ENCODE results near the gene HNRNPD. TPM values are rescaled to one million over a fixed set of nuclear protein-coding genes. Genes with fewer than 3 reads are reported as not detected.
"Not testable (repeated sequence)": the region's sequence is repeated elsewhere in the genome, so short reads cannot be mapped to it uniquely, and the experiment has no call there.

HNRNPD gene
- total and polyA plus RNA-seq, 2 of the 13 experiments (the other 11 are each of a cell fraction or from before 2014, with no cell fraction given) = 64.0 to 69.7 TPM

DNA sequence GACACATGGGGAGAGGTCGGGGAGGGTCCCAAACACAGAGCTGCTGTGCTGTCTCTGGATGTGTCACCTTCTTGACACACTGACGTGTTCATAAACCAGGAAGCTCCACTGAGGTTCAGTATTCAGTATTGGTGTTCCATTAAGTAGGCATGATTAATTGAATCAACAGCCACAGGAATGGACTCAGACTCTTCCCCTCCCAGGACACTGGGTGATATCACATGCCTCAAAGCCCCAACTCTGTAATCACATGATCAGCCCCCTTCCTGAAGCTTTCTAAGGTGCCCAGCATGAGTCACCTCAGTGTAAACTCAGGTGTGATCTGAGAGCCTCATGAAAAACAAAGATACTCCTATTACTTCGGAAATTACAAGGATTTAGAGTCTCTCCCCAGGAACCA, 21.1 kb upstream of the HNRNPD start (continued):
- TF ChIP-seq MNT (IDR thresholded peaks at IDR 0.05) (no peak), ZNF367 (CRISPR knock-in tag; IDR thresholded peaks at IDR 0.05; ENCODE audit: borderline replicate concordance) (no peak), ZBTB20 (CRISPR knock-in tag; IDR thresholded peaks at IDR 0.05; ENCODE audit: borderline replicate concordance, low read depth) (no peak), EP300 (IDR thresholded peaks at IDR 0.05; ENCODE audit: low read depth in 2 of 2, low read length in 2 of 2) (peak in 1 of 2 experiments; percentile 29; a peak in 1 of 4 replicates), EP300 (CRISPR knock-in tag; IDR thresholded peaks at IDR 0.05; ENCODE audit: borderline replicate concordance) (no peak), NR3C1 (CRISPR knock-in tag; IDR thresholded peaks at IDR 0.05) (no peak), JUNB (CRISPR knock-in tag; IDR thresholded peaks at IDR 0.05; ENCODE audit: borderline replicate concordance) (no peak), ZNF205 (CRISPR knock-in tag; IDR thresholded peaks at IDR 0.05) (no peak), ELF3 (CRISPR knock-in tag; IDR thresholded peaks at IDR 0.05) (0 out of 2 replicates have a peak, but pooled peaks have one; percentile 19), YEATS4 (CRISPR knock-in tag; IDR thresholded peaks at IDR 0.05; ENCODE audit: borderline replicate concordance) (no peak)
- TF ChIP-seq, protein P1, sequence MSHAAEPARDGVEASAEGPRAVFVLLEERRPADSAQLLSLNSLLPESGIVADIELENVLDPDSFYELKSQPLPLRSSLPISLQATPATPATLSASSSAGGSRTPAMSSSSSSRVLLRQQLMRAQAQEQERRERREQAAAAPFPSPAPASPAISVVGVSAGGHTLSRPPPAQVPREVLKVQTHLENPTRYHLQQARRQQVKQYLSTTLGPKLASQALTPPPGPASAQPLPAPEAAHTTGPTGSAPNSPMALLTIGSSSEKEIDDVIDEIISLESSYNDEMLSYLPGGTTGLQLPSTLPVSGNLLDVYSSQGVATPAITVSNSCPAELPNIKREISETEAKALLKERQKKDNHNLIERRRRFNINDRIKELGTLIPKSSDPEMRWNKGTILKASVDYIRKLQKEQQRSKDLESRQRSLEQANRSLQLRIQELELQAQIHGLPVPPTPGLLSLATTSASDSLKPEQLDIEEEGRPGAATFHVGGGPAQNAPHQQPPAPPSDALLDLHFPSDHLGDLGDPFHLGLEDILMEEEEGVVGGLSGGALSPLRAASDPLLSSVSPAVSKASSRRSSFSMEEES (CRISPR knock-in tag; IDR thresholded peaks at IDR 0.05) = peak; percentile 75
- TF ChIP-seq, protein P2, sequence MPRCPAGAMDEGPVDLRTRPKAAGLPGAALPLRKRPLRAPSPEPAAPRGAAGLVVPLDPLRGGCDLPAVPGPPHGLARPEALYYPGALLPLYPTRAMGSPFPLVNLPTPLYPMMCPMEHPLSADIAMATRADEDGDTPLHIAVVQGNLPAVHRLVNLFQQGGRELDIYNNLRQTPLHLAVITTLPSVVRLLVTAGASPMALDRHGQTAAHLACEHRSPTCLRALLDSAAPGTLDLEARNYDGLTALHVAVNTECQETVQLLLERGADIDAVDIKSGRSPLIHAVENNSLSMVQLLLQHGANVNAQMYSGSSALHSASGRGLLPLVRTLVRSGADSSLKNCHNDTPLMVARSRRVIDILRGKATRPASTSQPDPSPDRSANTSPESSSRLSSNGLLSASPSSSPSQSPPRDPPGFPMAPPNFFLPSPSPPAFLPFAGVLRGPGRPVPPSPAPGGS (CRISPR knock-in tag; IDR thresholded peaks at IDR 0.05) = no peak

DNA sequence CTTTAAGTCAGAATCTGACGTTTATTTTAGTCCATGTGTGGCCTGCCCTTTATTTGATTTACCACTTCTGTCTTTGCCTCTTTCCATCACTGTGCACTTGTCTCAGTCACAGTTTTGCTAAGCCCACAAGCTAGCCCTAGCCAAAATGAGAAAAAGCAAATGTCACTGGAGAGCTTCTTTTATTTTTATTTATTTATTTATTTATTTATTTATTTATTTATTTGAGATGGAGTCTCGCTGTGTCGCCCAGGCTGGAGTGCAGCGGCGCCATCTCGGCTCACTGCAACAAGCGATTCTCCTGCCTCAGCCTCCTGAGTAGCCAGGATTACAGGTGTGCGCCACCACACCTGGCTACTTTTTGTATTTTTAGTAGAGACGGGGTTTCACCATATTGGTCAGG, 16.3 kb upstream of the HNRNPD start:
- H3K79me2 ChIP-seq (ENCODE audit: insufficient read depth, low read length); H3K27me3 ChIP-seq (ENCODE audit: control insufficient read depth in 1 of 2, insufficient read depth in 2 of 2, low read length in 2 of 2); BruUV-seq (replicated peaks); H3K4me2 ChIP-seq (ENCODE audit: low read depth, low read length); DNase-seq (ENCODE audit: low spot score); H3K9ac ChIP-seq (ENCODE audit: insufficient read depth, low read depth, low read length); H3K36me3 ChIP-seq (replicated peaks in 1 of 2; ENCODE audit: control insufficient read depth in 1 of 2, insufficient read depth in 2 of 2, low read length in 2 of 2); H3K4me3 ChIP-seq (replicated peaks in 1 of 3; ENCODE audit: insufficient read depth in 1 of 3, low read depth in 2 of 3, low read length in 3 of 3); H2AFZ ChIP-seq (ENCODE audit: low read length); in situ Hi-C loops (cut with HindIII; ENCODE audit: extremely low pct_ligation_motif_present, low pct_unique_long_range_greater_than_20kb); H3K27ac ChIP-seq (ENCODE audit: extremely low read length, insufficient read depth, low read length); CTCF ChIA-PET (ENCODE audit: low intra/inter-chr PET ratio, low total read pairs); intact Hi-C loops (cut with micrococcal nuclease; ENCODE audit: unreplicated experiment); FAIRE-seq; H3K9me3 ChIP-seq (ENCODE audit: low read length); ATAC-seq; H4K20me1 ChIP-seq (ENCODE audit: insufficient read depth, low read length): not testable (repeated sequence)
- POLR2A ChIA-PET = interaction anchor here (0.6 kb wide), 1 partner anchor 16 kb away, joined by 3 read pairs; the partner anchor contains the start of gene HNRNPD
- peaks cover 15% of the 10 kb centered on the region for H3K4me1 ChIP-seq (ENCODE audit: insufficient read depth, low read length)
- 87% methylated on average over 9 of the region's 9 CpGs for WGBS (ENCODE audit: low lambda C conversion rate)

Measured in HepG2 (cell line).